ENCODE results near the gene COX4I2.
"Not testable (repeated sequence)": the region's sequence is repeated elsewhere in the genome, so short reads cannot be mapped to it uniquely, and the experiment has no call there.

COX4I2 gene

GRCh38 chr20:31605031-31605901, 32.4 kb upstream of the COX4I2 start, which contains the start of gene ID1:
ID1 (plus strand) TSS chr20:31605289; CDS start chr20:31605388, 99 bp downstream.
- Mint-ChIP-seq H3K27ac (peak within 1 kb of the TSS; percentile 30), H3K4me3 (peak within 1 kb of the TSS; percentile 93), H3K4me1 (peaks cover 24% of the 10 kb centered on the region), H3K9me3 (no peaks in the 10 kb centered on the region), H3K27me3 (peaks cover 20% of the 10 kb centered on the region), H3K36me3 (no peaks in the 10 kb centered on the region)

DNA sequence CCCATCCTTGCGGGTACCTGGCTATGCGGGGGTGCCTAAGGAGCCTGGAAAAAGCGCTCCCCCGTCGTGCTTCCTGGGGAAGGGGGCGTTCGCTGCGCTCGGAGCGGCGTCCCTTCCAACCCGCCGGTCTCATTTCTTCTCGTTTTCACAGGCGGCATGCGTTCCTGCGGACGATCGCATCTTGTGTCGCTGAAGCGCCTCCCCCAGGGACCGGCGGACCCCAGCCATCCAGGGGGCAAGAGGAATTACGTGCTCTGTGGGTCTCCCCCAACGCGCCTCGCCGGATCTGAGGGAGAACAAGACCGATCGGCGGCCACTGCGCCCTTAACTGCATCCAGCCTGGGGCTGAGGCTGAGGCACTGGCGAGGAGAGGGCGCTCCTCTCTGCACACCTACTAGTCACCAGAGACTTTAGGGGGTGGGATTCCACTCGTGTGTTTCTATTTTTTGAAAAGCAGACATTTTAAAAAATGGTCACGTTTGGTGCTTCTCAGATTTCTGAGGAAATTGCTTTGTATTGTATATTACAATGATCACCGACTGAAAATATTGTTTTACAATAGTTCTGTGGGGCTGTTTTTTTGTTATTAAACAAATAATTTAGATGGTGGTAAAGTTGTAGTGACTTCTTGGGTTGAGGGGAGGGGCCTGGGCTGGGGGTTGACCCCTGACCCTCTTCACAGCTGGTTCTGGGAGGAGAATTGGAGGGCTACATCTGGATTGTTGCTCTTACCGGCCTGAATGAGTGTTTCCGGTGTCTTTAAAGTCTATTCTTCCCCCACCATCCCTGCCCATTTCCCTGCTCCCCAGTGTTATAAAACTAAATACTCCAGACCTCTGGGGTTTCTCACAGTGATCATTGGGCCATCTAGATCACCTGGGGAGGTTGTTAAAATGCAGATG, 31.6 kb upstream of the COX4I2 start:
- Mint-ChIP-seq H3K4me1 (peaks cover 24% of the 10 kb centered on the region), H3K4me3 (peak overlapping the region; percentile 93), H3K36me3 (no peaks in the 10 kb centered on the region), H3K27me3 (peaks cover 20% of the 10 kb centered on the region), H3K27ac (no peak overlapping the region), H3K9me3 (no peaks in the 10 kb centered on the region)

GRCh38 chr20:31606804-31607639, 30.7 kb upstream of the COX4I2 start:
- Mint-ChIP-seq H3K36me3 (no peaks in the 10 kb centered on the region), H3K9me3 (no peaks in the 10 kb centered on the region), H3K4me3 (peak overlapping the region; percentile 93), H3K27me3 (peaks cover 20% of the 10 kb centered on the region), H3K27ac (no peak overlapping the region), H3K4me1 (peaks cover 24% of the 10 kb centered on the region)

GRCh38 chr20:31607640-31608250, 30.0 kb upstream of the COX4I2 start:
- Mint-ChIP-seq H3K4me3 (no peak overlapping the region), H3K4me1 (peaks cover 23% of the 10 kb centered on the region), H3K27me3 (peaks cover 16% of the 10 kb centered on the region), H3K27ac (no peak overlapping the region), H3K36me3 (no peaks in the 10 kb centered on the region), H3K9me3 (no peaks in the 10 kb centered on the region)

GRCh38 chr20:31608251-31608945, 29.3 kb upstream of the COX4I2 start:
- no peaks in the 10 kb centered on the region for H3K36me3 Mint-ChIP-seq
- no peak overlapping the region for H3K27ac Mint-ChIP-seq
- H3K27me3 Mint-ChIP-seq: peaks cover 14% of the 10 kb centered on the region

DNA sequence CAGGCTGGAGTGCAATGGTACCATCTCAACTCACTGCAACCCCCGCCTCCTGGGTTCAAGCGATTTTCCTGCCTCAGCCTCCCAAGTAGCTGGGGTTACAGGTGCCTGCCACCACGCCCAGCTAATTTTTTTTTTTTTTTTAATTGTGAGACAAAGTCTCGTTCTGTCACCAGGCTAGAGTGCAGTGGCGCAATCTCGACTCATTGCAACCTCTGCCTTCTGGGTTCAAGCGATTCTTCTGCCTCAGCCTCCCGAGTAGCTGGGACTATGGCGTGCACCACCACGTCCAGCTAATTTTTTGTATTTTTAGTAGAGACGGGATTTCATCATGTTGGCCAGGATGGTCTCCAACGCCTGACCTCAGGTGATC, 25.5 kb upstream of the COX4I2 start:
- H3K27ac Mint-ChIP-seq, H3K9me3 Mint-ChIP-seq, H3K4me3 Mint-ChIP-seq, H3K27me3 Mint-ChIP-seq, H3K4me1 Mint-ChIP-seq, H3K36me3 Mint-ChIP-seq: not testable (repeated sequence)

More at GRCh38 chr20:31608251-31608945, 29.3 kb upstream of the COX4I2 start:
- Mint-ChIP-seq H3K9me3 (no peaks in the 10 kb centered on the region), H3K4me3 (no peak overlapping the region), H3K4me1 (peaks cover 20% of the 10 kb centered on the region)

- Mint-ChIP-seq H3K9me3 (no peaks in the 10 kb centered on the region), H3K36me3 (no peaks in the 10 kb centered on the region), H3K27ac (no peak overlapping the region), H3K4me3 (no peak overlapping the region), H3K4me1 (no peaks in the 10 kb centered on the region), H3K27me3 (no peaks in the 10 kb centered on the region)
These were observed 22.3 kb upstream of the COX4I2 start for GRCh38 chr20:31615416-31615815.

DNA sequence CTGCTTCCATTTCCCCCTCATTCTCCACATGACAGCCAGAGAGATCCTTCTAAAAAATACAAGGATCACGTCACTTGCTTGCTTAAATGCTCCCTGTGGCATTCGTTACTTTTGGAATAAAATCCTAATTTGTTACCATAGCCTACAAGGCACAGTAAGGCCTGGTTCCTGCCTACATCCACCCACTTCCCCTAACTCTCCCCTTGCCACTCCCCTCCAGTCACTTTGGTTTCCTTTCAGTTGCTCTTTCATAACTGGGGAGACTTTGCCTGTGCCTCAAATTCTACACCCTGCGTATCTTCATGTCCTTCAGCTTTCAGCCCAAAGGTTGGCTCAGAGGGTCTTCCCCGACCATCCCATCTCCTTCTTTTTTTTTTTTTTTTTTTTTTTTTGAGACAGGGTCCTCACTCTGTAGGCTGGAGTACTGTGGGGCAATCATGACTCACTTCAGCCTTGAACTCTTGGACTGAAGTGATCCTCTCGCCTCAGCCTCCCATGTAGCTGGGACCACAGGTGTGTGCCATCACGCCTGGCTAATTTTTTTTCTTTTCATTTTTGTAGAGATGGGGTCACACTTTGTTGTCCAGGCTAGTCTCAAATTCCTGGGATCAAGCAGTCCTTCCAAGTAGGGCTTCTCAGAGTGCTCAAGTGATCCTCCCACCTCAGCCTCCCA, 20.1 kb upstream of the COX4I2 start:
- H3K4me1 Mint-ChIP-seq: no peaks in the 10 kb centered on the region
- no peak overlapping the region for H3K27ac Mint-ChIP-seq
- no peaks in the 10 kb centered on the region for H3K27me3 Mint-ChIP-seq
- no peaks in the 10 kb centered on the region for H3K36me3 Mint-ChIP-seq
- H3K4me3 Mint-ChIP-seq: no peak overlapping the region
- H3K9me3 Mint-ChIP-seq: no peaks in the 10 kb centered on the region

GRCh38 chr20:31620246-31620645, 17.5 kb upstream of the COX4I2 start:
- H3K9me3 Mint-ChIP-seq: no peaks in the 10 kb centered on the region
- H3K27me3 Mint-ChIP-seq: no peaks in the 10 kb centered on the region
- no peaks in the 10 kb centered on the region for H3K36me3 Mint-ChIP-seq
- no peak overlapping the region for H3K27ac Mint-ChIP-seq
- H3K4me3 Mint-ChIP-seq: no peak overlapping the region
- H3K4me1 Mint-ChIP-seq: no peaks in the 10 kb centered on the region

- H3K4me1 Mint-ChIP-seq, H3K27me3 Mint-ChIP-seq, H3K27ac Mint-ChIP-seq, H3K36me3 Mint-ChIP-seq, H3K4me3 Mint-ChIP-seq, H3K9me3 Mint-ChIP-seq: not testable (repeated sequence)
These were observed 14.6 kb upstream of the COX4I2 start for GRCh38 chr20:31623123-31623505.

DNA sequence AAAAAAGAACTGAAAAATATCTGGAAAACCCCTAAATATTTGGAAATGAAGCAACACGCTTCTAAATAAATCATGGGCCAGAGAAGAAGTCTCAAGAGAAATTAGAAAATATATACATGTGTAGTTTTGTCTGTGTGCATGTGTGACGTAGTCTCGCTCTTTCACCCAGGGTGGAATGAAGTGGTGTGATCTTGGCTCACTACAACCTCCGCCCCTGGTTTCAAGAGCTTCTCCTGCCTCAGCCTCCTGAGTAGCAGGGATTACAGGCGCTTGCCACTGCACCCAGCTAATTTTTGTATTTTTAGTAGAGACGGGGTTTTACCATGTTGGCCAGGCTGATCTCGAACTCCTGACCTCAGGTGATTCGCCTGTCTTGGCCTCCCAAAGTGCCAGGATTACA, 11.2 kb upstream of the COX4I2 start:
- not testable (repeated sequence) for H3K4me1 Mint-ChIP-seq, H3K27ac Mint-ChIP-seq, H3K36me3 Mint-ChIP-seq, H3K4me3 Mint-ChIP-seq, H3K27me3 Mint-ChIP-seq, H3K9me3 Mint-ChIP-seq

DNA sequence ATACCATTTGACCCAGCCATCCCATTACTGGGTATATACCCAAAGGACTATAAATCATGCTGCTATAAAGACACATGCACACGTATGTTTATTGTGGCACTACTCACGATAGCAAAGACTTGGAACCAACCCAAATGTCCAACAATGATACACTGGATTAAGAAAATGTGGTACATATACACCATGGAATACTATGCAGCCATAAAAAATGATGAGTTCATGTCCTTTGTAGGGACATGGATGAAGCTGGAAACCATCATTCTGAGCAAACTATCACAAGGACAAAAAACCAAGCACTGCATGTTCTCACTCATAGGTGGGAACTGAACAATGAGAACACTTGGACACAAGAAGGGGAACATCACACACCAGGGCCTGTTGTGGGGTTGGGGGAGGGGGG, 9.7 kb upstream of the COX4I2 start:
- H3K4me1 Mint-ChIP-seq, H3K27ac Mint-ChIP-seq, H3K4me3 Mint-ChIP-seq, H3K36me3 Mint-ChIP-seq, H3K9me3 Mint-ChIP-seq, H3K27me3 Mint-ChIP-seq: not testable (repeated sequence)

DNA sequence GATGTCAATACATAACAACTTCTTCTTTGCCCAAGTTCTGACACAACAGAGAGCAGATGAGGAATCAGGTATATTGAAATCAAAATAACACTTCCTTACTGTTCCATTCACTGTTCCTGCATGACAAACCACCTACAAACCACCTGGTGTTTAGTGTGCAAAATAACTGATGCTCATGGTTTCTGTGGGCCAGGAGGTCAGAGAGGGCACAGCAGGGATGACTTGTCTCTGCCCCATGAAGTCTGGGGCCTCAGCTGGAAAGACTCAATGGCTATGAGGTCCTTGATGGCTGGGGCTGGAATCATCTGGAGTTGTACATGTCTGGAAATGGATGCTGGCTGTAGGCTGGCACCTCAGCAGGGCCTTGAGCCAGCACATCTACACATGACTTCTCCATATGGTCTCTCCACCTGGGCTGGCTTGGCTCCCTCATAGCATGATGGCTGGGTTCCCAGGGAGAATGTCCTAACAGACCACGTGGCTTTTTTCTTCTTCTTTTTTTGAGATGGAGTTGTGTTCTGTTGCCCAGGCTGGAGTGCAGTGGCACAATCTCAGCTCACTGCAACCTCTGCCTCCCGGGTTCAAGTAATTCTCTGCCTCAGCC, 7.4 kb upstream of the COX4I2 start:
- no peaks in the 10 kb centered on the region for H3K9me3 Mint-ChIP-seq
- H3K27ac Mint-ChIP-seq: no peak overlapping the region
- no peak overlapping the region for H3K4me3 Mint-ChIP-seq
- no peaks in the 10 kb centered on the region for H3K27me3 Mint-ChIP-seq
- no peaks in the 10 kb centered on the region for H3K4me1 Mint-ChIP-seq
- H3K36me3 Mint-ChIP-seq: no peaks in the 10 kb centered on the region
